ENCODE measurements around the gene CD1B.

GRCh38 chr1:158323866-158324265, 7.5 kb downstream of the CD1B start:
- no peak for TF ChIP-seq CTCF (IDR thresholded peaks at IDR 0.05; ENCODE audit: low read length)
- TF ChIP-seq EZH2phosphoT487 (IDR thresholded peaks at IDR 0.05; ENCODE audit: low read length): no peak

Measured in MM.1S (cell line).